Suppressor macrophage treated with lipopolysaccharide for 1 hour (primary cell): Measurements from ENCODE around the gene RARB.

ENCODE experiments used
- DNase-seq, 3 donors: peaks; one replicate each; pipeline ENCODE4 v3.0.0-alpha.2; 2020 to 2022

Gene RARB

DNA sequence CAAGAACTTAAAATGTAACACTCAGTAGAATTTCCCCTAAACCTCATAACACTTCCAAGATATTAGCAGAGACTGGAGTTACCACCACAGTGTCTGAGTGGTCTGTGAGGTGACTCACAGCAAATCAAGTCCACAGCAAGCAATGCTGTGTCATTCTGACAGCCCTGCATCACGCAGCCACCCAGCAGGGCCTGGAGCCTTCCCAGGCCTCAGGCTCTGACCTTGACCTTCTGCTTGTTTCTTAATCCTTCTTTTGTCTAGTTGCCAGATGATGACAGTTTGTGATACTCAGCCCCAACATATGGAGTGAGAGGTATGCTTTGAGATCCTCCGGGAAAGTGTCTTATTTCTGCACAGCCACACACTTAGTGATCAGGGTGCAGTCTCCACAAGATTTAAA, 154.2 kb downstream of the RARB start:
- peak; percentile 72 to 77 (median 73) for DNase-seq

DNA sequence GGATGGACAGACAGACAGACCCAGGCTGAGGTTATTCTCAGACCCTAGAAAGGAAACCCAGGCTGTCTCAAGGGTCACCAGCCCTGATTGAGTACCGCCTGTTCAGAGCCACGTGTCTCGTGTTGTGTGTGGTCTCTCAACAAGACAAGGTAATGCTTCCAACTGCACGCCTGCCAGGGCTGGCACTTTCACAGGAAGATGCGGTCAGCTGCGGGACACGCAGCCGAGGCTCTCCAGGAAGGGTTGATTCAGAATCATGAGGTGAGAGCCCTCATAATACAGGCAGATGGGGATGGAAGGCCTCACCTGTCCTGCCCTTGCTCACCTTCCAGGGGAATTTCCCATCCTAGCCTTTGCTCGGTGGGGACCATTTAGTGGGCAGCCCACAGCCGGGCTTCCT, 155.3 kb downstream of the RARB start:
- DNase-seq: no peak

DNA sequence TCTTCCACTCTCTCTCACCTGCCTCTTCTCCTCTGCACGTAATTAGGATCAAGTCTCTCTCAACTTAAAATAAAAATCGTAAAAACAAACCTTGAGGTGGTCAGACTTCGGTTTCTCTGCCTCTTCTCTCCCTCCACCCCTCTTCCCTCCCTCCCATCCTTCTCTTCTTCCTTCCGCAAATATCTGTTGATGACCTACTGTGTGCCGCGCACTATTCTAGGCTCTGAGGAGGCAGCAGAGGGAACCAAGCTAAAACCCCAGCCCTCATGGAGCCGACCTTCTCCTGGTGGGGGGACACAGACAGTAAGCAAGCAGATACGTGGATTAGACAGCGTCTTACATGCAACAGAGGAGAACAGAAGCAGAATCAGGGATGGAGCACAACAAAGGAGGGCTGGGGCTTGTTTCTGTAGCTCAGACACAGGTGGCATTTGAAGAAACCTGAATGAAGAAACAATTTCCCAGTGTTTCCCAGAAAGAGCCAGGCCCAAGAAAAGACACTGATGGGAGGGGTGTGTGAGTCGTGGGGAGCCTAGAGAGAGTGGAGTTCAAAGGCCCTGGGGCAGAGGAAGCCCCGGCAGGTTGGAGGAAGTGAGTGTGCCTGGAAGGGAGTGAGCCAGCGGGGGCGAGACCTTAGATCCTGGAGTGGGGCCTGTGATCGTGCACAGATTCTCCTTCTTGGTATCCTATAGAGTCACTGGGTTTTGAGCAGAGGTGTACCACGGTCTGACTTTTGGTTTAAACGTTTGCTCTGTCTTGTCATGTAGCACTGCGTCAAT, 156.1 kb downstream of the RARB start:
- DNase-seq: no peak

DNA sequence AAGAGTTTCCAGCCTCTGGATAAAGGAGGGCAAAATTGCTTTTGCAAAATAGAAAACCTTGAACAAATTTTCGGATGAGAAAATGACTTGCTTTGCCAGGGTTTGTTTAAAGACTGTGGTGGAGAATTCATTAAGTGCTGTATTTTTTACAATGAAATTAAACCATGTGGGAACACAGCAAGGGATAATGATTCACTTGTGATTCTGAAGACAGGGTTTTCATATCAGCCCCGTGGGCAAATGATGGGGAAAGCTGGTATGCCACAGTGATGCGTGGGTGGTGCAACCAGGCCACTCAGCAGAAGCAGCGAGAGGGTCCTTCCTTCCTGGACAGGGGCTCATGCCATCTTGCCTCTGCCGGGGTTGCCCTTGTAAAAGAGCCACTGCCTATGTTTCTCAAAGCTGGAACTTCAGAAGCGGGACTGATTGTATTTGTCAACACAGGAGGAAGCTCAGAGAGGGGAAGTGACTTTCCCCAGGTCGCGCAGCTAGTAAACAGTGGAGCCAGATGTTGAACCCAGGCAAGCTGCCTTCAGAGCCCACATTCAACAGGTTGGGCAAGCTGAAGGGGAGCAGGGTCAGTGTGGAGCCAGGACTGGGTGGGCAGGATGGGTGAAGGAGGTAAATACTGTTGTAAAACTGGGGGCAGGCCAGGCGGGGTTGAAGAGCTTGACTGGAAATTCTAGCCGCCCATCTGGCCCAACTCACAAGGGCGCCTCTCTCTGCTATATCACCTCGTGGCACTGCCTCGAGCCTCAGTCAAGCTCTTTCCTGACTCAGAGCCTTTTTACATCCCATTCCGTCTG, 157.5 kb downstream of the RARB start:
- peak; percentile 30 to 57 (median 44) for DNase-seq

GRCh38 chr3:25586167-25586505, 158.1 kb downstream of the RARB start:
- DNase-seq: no peak

DNA sequence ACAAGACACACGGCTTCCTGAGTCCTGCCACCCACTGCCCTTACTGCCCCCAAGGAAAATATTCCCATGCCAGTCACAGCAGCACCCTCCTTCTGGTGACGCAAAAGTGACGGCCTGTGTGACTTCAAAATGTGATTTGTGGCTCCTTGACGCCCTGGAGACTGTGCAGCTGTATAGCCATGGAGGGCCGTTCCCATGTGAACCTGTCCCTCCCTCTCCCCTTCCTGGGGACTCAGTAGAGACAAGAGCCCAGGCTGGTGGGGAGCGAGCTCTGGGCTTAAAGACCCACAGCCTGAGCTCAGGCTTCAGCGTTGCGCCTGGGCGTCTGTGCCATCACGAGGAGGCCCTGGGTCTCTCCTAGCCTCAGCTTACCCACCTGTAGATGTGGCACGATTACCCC, 158.5 kb downstream of the RARB start:
- DNase-seq: no peak

DNA sequence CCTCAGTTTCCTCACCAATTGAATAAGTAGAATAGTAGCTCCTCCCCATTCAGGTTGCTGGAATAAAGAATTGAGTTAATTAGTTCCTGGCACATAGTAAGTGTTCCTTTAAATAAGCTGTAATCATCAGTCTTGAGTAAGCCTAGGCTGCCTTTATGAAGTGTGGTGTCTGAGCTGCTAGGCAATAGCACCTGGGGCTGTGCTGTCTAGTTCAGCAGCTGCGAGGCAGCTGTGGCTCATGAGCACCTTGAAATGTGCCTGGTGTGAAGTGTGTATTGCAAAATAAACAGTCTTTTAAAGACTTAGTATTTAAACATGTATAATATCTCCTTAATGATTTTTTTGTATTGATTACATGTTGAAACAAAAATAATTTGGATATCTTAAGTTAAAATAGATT, 159.0 kb downstream of the RARB start:
- DNase-seq: no peak

DNA sequence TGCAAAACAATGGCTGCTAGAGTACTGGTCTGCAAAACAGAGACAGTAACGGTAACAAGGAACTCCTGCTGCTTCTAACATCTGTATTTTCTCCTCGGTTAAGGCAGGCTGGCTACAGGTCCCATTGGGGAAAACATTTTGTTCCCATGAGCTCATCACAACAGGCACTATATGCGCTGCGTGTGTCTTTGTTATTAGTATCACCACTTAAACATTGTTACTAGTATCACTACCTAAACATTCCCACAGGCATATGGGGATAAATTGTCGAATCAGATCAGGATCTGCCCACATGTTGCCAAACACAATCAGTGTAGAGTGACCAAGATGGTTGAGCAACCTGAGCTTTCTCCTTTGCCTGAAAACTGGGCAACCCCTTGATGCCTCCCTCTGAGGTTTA, 159.5 kb downstream of the RARB start:
- DNase-seq: no peak

- no peak for DNase-seq
Observed at GRCh38 chr3:25587975-25588374, 159.9 kb downstream of the RARB start.

- no peak for DNase-seq
Observed at GRCh38 chr3:25588441-25589103, 160.5 kb downstream of the RARB start.

GRCh38 chr3:25589104-25589782, 161.2 kb downstream of the RARB start:
- DNase-seq: no peak

DNA sequence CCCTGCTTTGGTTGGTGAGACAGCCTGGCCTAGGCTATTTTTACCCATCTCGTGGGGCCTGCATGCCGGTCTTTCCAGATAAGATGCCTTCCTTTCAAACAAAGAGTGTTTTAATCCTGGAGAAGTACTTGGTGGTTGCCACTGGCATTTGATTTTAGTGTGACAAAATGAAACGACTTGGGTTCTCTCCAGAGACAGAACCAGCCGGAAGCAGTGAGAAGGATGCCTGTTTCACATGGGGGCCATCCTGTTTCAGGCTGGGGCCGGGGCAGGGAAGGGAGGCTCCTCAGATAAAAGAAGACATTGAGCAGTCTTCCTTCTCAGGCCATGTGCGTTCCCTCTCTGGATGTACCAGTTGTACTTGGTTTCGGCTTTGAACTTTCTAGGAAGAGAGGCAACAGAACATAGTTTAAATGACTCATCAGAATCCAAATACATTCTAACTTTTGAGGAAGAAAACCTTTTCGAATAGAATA, 161.8 kb downstream of the RARB start:
- no peak for DNase-seq

DNA sequence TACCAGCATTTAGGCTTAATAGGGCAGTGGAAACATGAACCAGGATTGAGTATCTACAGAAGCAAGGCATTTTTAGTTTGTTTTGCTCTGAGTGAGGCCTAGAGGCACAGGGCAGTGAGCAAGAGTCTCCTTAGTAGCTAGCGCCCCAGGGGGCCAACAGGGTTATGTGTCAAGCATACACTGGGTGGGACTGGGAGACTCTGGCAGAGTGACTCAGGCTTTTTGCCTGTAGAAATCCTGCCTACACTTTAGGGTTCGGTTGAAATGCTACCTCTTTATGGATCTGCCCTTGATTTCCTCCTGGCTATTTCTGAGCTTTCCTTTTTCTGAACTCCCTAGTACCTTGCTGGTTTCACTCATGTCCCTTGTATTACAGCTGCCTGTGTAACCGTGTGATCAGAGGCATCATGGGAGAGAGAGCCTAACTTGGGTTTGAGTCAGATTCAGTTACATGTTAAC, 164.5 kb downstream of the RARB start:
- peak; percentile 22 to 33 (median 29) for DNase-seq

GRCh38 chr3:25593001-25593400, 164.9 kb downstream of the RARB start:
- no peak for DNase-seq

DNA sequence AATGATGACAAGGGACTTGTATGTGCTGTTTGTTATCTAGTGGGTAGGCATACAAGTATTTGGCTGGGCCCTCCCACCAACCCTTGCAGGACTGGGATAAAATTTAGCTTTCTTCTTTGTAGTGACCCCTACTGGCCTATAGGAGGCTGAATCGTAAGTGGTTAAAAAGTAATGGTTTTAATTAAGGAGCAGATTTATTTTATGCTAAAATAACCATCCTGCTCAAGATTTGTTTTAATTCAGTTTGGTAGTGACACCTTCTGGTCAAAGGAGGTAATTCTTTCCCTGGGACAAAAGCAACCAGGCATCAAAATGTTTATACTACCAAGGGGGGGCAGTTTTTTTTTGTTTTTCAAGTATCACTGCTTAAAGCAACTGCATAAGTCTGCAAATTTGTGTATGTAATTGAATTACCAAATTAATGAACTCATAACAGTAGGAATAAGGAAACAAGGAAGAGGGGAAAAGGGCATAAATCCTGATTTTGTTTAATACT, 166.0 kb downstream of the RARB start:
- peak; percentile 43 to 68 (median 61) for DNase-seq

GRCh38 chr3:25597535-25598101, 169.6 kb downstream of the RARB start:
- no peak for DNase-seq

- peak; percentile 76 to 83 (median 82) for DNase-seq
Observed at GRCh38 chr3:25603703-25604102, 175.6 kb downstream of the RARB start.

- DNase-seq: peak; percentile 69 to 89 (median 89)
Observed at GRCh38 chr3:25604107-25604805, 176.2 kb downstream of the RARB start.

DNA sequence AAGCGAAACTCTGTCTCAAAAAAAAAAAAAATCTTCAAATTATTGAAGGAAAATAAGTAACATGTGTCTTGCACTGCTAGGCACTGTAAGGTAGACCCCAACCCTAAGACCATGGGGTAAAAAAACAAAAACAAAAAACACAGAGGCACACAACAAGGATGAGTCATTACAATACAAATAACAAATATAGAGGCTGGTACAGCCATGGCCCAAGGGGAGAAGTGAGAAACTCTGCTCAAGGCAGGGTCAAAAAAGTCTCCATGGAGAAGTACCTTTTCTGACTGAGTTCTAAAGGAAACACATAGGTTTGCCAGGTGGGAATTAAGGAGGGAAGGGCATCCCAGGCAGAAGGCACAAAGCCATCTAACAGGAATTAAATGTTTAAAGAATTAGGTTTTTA, 182.1 kb downstream of the RARB start:
- no peak for DNase-seq

- no peak for DNase-seq
Observed at GRCh38 chr3:25610779-25611178, 182.7 kb downstream of the RARB start.

GRCh38 chr3:25611193-25611592, 183.1 kb downstream of the RARB start:
- no peak for DNase-seq

- no peak for DNase-seq
Observed at GRCh38 chr3:25618028-25618427, 190.0 kb downstream of the RARB start.
